Stimulated activated CD8-positive, alpha-beta memory T cell treated with anti-CD3 and anti-CD28 coated beads, Interleukin-12 subunit alpha, Interleukin-12 subunit beta, amount 100 ng/mL, for 4 hours (primary cell): ENCODE measurements around the gene ZNF862.

ENCODE experiments used
- DNase-seq: peaks from one replicate; pipeline ENCODE4 v3.0.0-alpha.2; 2020; ENCODE audit warnings: low read depth

ZNF862 gene

GRCh38 chr7:149811221-149811620, 27.0 kb upstream of the ZNF862 start:
- no peak for DNase-seq

GRCh38 chr7:149811831-149812490, 26.2 kb upstream of the ZNF862 start:
- no peak for DNase-seq

- no peak for DNase-seq
These were observed 24.7 kb upstream of the ZNF862 start for GRCh38 chr7:149813254-149814035.

- DNase-seq: no peak
These were observed 23.7 kb upstream of the ZNF862 start for GRCh38 chr7:149814494-149814893.

GRCh38 chr7:149815121-149815520, 23.1 kb upstream of the ZNF862 start:
- no peak for DNase-seq

- DNase-seq: no peak
These were observed 22.4 kb upstream of the ZNF862 start for GRCh38 chr7:149815661-149816266.

- DNase-seq: no peak
These were observed 21.9 kb upstream of the ZNF862 start for GRCh38 chr7:149816267-149816751.

GRCh38 chr7:149816794-149817193, 21.4 kb upstream of the ZNF862 start:
- DNase-seq: no peak

- DNase-seq: no peak
These were observed 20.8 kb upstream of the ZNF862 start for GRCh38 chr7:149817301-149817771.

GRCh38 chr7:149817836-149818535, 20.2 kb upstream of the ZNF862 start:
- DNase-seq: no peak

GRCh38 chr7:149818536-149818840, 19.7 kb upstream of the ZNF862 start:
- DNase-seq: no peak

GRCh38 chr7:149819141-149819960, 18.8 kb upstream of the ZNF862 start:
- no peak for DNase-seq

- no peak for DNase-seq
These were observed 18.2 kb upstream of the ZNF862 start for GRCh38 chr7:149819961-149820340.

GRCh38 chr7:149820622-149821190, 17.5 kb upstream of the ZNF862 start:
- no peak for DNase-seq

GRCh38 chr7:149821191-149822148, 16.7 kb upstream of the ZNF862 start:
- no peak for DNase-seq

GRCh38 chr7:149822353-149822943, 15.7 kb upstream of the ZNF862 start:
- no peak for DNase-seq

GRCh38 chr7:149823191-149823630, 15.0 kb upstream of the ZNF862 start:
- no peak for DNase-seq

- no peak for DNase-seq
These were observed 14.5 kb upstream of the ZNF862 start for GRCh38 chr7:149823631-149824199.

GRCh38 chr7:149824301-149824741, 13.9 kb upstream of the ZNF862 start:
- no peak for DNase-seq
